Transverse colon (tissue), 3 donors: ENCODE measurements around the gene THBS4.
"Not testable (repeated sequence)": the region's sequence is repeated elsewhere in the genome, so short reads cannot be mapped to it uniquely, and the experiment has no call there.

Source experiments
- EP300 ChIP-seq: sonication (generic); formaldehyde crosslinking; IDR thresholded peaks from one replicate; pipeline ENCODE4 v1.6.1; 2017; ENCODE audit warnings: antibody characterized with exemption, low read depth
- POLR2A ChIP-seq: fragments of 450-650 bp; IDR thresholded peaks from one replicate; pipeline ENCODE4 v1.6.1; 2016; ENCODE audit warnings: antibody characterized with exemption, mild to moderate bottlenecking, moderate library complexity
- TF ChIP-seq, protein P1 (sequence below), 5 experiments: fragments of 200-600 bp in 3 of 5; fragments of 450-650 bp in 2 of 5; sonication (generic) in 3 of 5; IDR thresholded peaks; 1 replicate in 2 of 5; 2 replicates in 3 of 5; pipeline ENCODE4 v1.5.1; 2016 to 2017; ENCODE audit warnings: antibody characterized with exemption in 5 of 5, inconsistent platforms in 3 of 5, mild to moderate bottlenecking in 2 of 5, moderate library complexity in 1 of 5

DNA sequence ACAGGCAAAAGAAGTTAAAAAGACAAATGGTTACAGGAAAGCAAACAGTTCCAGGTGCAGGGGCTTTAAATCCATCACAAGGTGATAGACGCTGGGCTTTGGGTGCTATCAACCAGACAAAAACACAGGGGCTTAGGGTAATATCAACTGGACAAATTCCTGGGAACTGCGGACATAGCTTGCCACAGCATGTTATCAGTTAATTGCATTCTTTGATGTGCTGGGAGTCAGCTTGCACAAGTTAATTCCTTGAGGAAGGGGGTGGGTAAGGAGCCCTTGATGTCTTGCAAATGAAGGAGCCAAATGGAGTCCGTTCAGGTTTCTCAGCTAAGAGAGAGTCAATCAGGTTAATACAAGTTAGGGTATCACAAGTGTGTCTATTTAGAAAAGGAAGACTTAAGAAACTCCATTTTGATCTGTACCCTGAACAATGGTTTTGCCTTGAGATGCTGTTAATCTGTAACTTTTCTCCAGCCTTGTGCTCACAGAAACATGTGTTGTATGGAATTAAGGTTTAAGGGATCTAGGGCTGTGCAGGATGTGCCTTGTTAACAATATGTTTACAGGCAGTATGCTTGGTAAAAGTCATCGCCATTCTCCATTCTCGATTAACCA lies 76.3 kb downstream of the THBS4 start:
- TF ChIP-seq, protein P1, sequence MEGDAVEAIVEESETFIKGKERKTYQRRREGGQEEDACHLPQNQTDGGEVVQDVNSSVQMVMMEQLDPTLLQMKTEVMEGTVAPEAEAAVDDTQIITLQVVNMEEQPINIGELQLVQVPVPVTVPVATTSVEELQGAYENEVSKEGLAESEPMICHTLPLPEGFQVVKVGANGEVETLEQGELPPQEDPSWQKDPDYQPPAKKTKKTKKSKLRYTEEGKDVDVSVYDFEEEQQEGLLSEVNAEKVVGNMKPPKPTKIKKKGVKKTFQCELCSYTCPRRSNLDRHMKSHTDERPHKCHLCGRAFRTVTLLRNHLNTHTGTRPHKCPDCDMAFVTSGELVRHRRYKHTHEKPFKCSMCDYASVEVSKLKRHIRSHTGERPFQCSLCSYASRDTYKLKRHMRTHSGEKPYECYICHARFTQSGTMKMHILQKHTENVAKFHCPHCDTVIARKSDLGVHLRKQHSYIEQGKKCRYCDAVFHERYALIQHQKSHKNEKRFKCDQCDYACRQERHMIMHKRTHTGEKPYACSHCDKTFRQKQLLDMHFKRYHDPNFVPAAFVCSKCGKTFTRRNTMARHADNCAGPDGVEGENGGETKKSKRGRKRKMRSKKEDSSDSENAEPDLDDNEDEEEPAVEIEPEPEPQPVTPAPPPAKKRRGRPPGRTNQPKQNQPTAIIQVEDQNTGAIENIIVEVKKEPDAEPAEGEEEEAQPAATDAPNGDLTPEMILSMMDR (IDR thresholded peaks at IDR 0.05), result not testable (repeated sequence)
- not testable (repeated sequence) for TF ChIP-seq EP300, POLR2A
